ENCODE results near the gene PARP8.

PARP8 gene

DNA sequence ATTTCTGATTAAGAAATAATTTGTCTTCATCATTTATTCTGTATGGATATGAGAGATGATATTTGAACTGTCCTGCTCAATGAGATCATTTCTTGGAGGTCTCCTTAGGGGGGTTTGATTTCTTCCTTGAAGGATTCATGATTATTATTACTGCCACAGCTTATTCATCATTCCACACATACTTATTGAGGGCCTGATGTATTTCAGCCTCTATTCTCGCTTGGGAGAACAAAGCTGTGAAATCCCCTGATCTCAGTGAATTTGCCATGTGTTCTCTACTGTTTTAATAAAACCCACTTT is 36.9 kb downstream of the PARP8 start:
- no peak overlapping the region for H3K4me3 ChIP-seq (ENCODE audit: low read depth, low read length)
- TF ChIP-seq, protein P1, sequence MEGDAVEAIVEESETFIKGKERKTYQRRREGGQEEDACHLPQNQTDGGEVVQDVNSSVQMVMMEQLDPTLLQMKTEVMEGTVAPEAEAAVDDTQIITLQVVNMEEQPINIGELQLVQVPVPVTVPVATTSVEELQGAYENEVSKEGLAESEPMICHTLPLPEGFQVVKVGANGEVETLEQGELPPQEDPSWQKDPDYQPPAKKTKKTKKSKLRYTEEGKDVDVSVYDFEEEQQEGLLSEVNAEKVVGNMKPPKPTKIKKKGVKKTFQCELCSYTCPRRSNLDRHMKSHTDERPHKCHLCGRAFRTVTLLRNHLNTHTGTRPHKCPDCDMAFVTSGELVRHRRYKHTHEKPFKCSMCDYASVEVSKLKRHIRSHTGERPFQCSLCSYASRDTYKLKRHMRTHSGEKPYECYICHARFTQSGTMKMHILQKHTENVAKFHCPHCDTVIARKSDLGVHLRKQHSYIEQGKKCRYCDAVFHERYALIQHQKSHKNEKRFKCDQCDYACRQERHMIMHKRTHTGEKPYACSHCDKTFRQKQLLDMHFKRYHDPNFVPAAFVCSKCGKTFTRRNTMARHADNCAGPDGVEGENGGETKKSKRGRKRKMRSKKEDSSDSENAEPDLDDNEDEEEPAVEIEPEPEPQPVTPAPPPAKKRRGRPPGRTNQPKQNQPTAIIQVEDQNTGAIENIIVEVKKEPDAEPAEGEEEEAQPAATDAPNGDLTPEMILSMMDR (IDR thresholded peaks at IDR 0.05; ENCODE audit: low read depth, low read length): no peak

DNA sequence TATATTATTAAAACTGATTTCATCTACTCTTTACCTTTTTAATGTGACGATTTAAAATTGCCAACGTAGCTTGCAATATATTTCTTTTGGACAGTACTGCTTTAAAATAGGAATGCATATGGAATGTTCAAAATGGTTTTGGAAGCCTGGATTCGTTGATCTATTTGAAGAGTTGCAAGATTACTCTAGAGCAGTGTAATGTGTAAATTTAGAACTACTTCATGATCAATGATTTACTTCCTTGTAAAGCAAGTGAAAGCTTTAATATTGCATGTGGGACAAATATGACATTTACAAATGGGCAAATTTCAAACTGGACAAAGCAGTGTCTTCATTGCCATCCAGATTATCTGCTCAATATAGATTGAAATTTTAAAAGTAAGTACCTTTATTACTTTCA is 38.3 kb downstream of the PARP8 start:
- no peak overlapping the region for H3K4me3 ChIP-seq (ENCODE audit: low read depth, low read length)
- TF ChIP-seq, protein P1 (IDR thresholded peaks at IDR 0.05; ENCODE audit: low read depth, low read length): no peak

DNA sequence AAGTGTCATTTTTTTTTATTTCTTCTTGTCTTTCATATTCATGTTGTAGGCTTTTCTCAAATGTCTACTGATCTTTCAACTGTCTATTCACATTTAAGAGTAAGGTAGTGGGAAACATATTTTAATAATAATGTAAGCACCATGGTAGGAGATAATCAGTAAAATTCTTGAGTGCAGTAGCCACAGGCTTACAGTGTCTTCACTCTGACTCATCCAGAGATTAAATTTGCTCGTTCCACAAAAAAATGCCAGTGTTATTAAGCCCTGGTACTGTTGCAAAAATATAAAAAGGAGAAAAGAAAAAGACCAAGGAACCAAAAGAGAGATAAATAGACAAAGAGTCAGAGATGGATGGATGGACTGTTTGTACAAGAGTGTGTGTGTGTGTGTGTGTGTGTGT is 43.0 kb downstream of the PARP8 start:
- TF ChIP-seq, protein P1 (IDR thresholded peaks at IDR 0.05; ENCODE audit: low read depth, low read length): no peak
- H3K4me3 ChIP-seq (ENCODE audit: low read depth, low read length): no peak overlapping the region

DNA sequence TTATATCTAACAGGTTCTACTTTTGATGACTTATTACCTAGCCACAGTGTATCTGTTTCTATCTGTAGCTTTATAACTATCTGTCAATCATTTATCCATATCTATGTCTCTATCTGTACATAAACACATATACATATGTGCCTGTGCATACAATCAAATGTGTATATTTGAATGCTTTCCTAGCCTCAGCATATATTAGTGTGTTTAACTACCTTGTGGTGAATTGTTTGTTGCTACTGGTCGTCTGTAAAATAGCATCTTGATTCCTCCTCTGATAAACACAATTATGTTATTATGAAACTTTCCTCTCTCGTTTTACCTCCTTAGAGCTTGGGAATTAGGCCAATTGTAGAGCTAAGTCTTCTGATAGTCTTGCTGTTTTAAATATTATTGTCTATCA is 44.4 kb downstream of the PARP8 start:
- no peak overlapping the region for H3K4me3 ChIP-seq (ENCODE audit: low read depth, low read length)
- TF ChIP-seq, protein P1 (IDR thresholded peaks at IDR 0.05; ENCODE audit: low read depth, low read length): no peak

DNA sequence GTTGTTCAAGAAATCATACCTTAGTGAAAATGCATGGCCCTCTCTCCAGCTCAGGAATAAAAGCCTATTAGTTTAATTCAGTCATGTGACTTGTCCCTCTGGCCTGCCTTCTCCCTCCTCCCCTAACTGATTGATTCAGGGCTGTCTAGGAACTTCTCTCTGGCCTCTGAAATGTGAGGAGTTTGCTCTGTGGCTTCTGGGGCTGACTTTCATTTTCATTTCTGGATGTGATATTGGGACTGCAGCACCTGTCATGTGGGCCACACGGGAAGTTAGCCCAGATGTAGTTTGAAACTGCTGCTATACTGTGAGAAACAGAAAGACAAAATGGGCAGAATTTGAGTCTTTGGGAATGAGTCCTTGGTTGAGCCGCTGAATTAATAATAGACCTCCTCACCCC is 44.8 kb downstream of the PARP8 start:
- H3K4me3 ChIP-seq (ENCODE audit: low read depth, low read length): no peak overlapping the region
- TF ChIP-seq, protein P1 (IDR thresholded peaks at IDR 0.05; ENCODE audit: low read depth, low read length): no peak

DNA sequence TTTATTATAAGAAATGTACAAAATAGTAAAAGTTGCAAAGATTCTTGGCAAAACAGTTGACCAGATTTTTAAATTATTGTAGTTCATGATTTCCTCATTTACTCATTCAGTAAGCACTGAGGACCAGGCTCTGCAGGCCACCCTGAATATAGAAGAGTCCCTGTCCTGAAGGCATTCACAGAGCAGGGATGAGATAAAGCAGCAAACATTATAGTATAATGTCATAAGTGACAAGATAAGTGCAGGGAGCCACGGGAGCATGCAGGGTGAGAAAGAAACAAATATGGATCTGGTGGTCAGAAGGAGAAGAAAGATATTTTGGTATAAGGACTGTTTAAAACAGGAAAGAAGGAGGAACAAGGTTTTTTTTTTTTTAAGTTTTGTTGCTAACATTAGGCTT is 46.0 kb downstream of the PARP8 start:
- TF ChIP-seq, protein P1 (IDR thresholded peaks at IDR 0.05; ENCODE audit: low read depth, low read length): no peak
- no peak overlapping the region for H3K4me3 ChIP-seq (ENCODE audit: low read depth, low read length)

DNA sequence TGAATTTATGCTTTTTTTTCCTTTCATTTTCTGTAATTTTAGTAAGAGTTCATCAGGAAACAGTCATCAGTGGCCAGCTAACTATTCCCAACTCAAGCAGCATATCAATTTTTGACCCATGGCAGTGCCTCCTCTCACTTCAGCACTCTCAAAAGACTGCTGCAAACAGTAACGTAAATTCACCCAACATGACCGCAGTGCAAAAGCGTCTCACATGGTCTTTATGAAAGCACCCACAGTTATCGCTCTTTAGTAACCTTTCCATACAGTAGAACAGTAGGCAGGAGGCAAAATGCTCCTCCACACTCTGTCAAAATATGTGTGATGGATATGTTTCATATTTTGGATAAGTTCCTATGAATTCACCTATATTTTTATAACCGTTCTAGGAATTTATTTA is 48.6 kb downstream of the PARP8 start:
- no peak overlapping the region for H3K4me3 ChIP-seq (ENCODE audit: low read depth, low read length)
- TF ChIP-seq, protein P1 (IDR thresholded peaks at IDR 0.05; ENCODE audit: low read depth, low read length): no peak
